HG02938 (cell line): ENCODE results near the gene CCDC102A.
A peak's percentile ranks its signal among the peaks of the same experiment; 100 is the strongest.

ENCODE experiments used
- ATAC-seq: cut with Tn5 transposase; IDR thresholded peaks from one replicate; pipeline ENCODE4 v1.9.1; 2021; ENCODE audit warnings: mild to moderate bottlenecking, moderate library complexity; ENCODE audit not compliant: unreplicated experiment

CCDC102A gene

GRCh38 chr16:57462978-57463362 lies 73.4 kb downstream of the CCDC102A start:
- ATAC-seq: no peak

GRCh38 chr16:57462209-57462977 lies 74.0 kb downstream of the CCDC102A start, which contains the start of gene POLR2C:
TSS of gene POLR2C (plus strand) at chr16:57462679. CDS start at chr16:57462725, 46 bp downstream.
- ATAC-seq: peak; percentile 79
